Osteoblast (primary cell): ENCODE data around the gene DCC. TPM values are rescaled to one million over a fixed set of nuclear protein-coding genes. Genes with fewer than 3 reads are reported as not detected.

Experiments
- DNase-seq: peaks from one replicate; pipeline ENCODE4 v3.0.0; 2011; ENCODE audit warnings: low spot score, mixed read lengths; ENCODE audit not compliant: insufficient read length; ENCODE audit errors: missing footprints
- H2AFZ ChIP-seq: 2 replicates; pipeline ENCODE4 v1.6.0; 2011; ENCODE audit warnings: mild to moderate bottlenecking, low read length
- H3K27ac ChIP-seq: 2 replicates; pipeline ENCODE4 v1.5.1; 2011; ENCODE audit warnings: mild to moderate bottlenecking, low read depth, low read length, moderate library complexity
- H3K27me3 ChIP-seq: 2 replicates; pipeline ENCODE4 v1.6.0; 2012; ENCODE audit warnings: mild to moderate bottlenecking, control low read depth, inconsistent platforms, low read length, moderate library complexity; ENCODE audit not compliant: insufficient read depth
- H3K36me3 ChIP-seq: 2 replicates; pipeline ENCODE4 v1.5.1; 2011; ENCODE audit warnings: mild to moderate bottlenecking, low read length, control low read depth, moderate library complexity; ENCODE audit not compliant: insufficient read depth
- H3K4me1 ChIP-seq: 2 replicates; pipeline ENCODE4 v1.5.1; 2011; ENCODE audit warnings: mild to moderate bottlenecking, low read length, control low read depth, moderate library complexity; ENCODE audit not compliant: insufficient read depth
- H3K4me2 ChIP-seq: 2 replicates; pipeline ENCODE4 v1.6.0; 2011; ENCODE audit warnings: mild to moderate bottlenecking, low read length; ENCODE audit not compliant: insufficient read depth
- H3K4me3 ChIP-seq: fragments of 200-600 bp; sonication (generic); 3 replicates; pipeline ENCODE4 v1.5.1; 2012; ENCODE audit warnings: mild to moderate bottlenecking, low read length, inconsistent platforms; ENCODE audit not compliant: insufficient read depth
- H3K79me2 ChIP-seq: 2 replicates; pipeline ENCODE4 v1.6.0; 2012; ENCODE audit warnings: mild to moderate bottlenecking, low read length, control low read depth, inconsistent platforms; ENCODE audit not compliant: insufficient read depth
- H3K9me3 ChIP-seq: 2 replicates; pipeline ENCODE4 v1.5.1; 2011; ENCODE audit warnings: low read depth, low read length, control low read depth
- H4K20me1 ChIP-seq: 2 replicates; pipeline ENCODE4 v1.6.0; 2012; ENCODE audit warnings: mild to moderate bottlenecking, low read length, control low read depth; ENCODE audit not compliant: insufficient read depth
- total RNA-seq: library from RNA; depleted of rRNA; stranded (reverse); fragments of >200 nt; gene quantifications from 2 replicates; pipeline ENCODE4 v1.2.3, GENCODE V29; 2012
- TF ChIP-seq, protein P1 (sequence below): IDR thresholded peaks from 2 replicates; pipeline ENCODE4 v1.5.1; 2011; ENCODE audit warnings: mild to moderate bottlenecking, low read depth, low read length, moderate library complexity; ENCODE audit errors: extremely low read depth

DCC gene
- total RNA-seq, 1 donor, result not detected

DNA sequence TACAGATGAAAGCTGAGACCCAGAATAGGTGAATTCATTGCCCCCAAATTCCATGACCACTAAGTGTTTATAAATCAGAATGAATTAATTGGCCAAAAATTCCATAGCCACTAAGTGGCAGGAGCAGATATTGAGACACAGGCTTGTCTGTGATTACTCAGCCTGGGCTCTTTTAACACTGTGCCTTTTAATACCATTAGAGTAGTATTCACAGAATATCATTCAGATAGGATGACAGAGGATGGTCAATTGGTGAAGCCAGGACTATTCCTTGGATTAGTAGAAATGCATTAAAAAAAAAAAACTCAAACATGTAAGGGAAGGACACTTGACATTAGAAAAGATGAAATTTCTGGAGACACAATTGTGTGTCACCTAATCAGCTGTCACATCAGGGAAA is 698.6 kb downstream of the DCC start:
- no peak for DNase-seq
- no peaks in the 10 kb centered on the region for H3K79me2 ChIP-seq
- H3K4me3 ChIP-seq, result no peak overlapping the region
- H3K4me1 ChIP-seq, result no peaks in the 10 kb centered on the region
- H3K4me2 ChIP-seq, result no peak overlapping the region
- no peak overlapping the region for H3K27ac ChIP-seq
- no peak overlapping the region for H2AFZ ChIP-seq
- no peaks in the 10 kb centered on the region for H3K27me3 ChIP-seq
- no peaks in the 10 kb centered on the region for H4K20me1 ChIP-seq
- no peaks in the 10 kb centered on the region for H3K9me3 ChIP-seq
- TF ChIP-seq, protein P1, sequence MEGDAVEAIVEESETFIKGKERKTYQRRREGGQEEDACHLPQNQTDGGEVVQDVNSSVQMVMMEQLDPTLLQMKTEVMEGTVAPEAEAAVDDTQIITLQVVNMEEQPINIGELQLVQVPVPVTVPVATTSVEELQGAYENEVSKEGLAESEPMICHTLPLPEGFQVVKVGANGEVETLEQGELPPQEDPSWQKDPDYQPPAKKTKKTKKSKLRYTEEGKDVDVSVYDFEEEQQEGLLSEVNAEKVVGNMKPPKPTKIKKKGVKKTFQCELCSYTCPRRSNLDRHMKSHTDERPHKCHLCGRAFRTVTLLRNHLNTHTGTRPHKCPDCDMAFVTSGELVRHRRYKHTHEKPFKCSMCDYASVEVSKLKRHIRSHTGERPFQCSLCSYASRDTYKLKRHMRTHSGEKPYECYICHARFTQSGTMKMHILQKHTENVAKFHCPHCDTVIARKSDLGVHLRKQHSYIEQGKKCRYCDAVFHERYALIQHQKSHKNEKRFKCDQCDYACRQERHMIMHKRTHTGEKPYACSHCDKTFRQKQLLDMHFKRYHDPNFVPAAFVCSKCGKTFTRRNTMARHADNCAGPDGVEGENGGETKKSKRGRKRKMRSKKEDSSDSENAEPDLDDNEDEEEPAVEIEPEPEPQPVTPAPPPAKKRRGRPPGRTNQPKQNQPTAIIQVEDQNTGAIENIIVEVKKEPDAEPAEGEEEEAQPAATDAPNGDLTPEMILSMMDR, result no peak
- no peaks in the 10 kb centered on the region for H3K36me3 ChIP-seq

GRCh38 chr18:53040286-53040685 is 700.3 kb downstream of the DCC start:
- no peaks in the 10 kb centered on the region for H3K27me3 ChIP-seq
- no peaks in the 10 kb centered on the region for H4K20me1 ChIP-seq
- no peak overlapping the region for H3K27ac ChIP-seq
- H2AFZ ChIP-seq, result no peak overlapping the region
- H3K4me2 ChIP-seq, result no peak overlapping the region
- H3K79me2 ChIP-seq, result no peaks in the 10 kb centered on the region
- no peaks in the 10 kb centered on the region for H3K9me3 ChIP-seq
- no peak for DNase-seq
- no peak overlapping the region for H3K4me3 ChIP-seq
- H3K4me1 ChIP-seq, result no peaks in the 10 kb centered on the region
- TF ChIP-seq, protein P1, result no peak
- H3K36me3 ChIP-seq, result no peaks in the 10 kb centered on the region

DNA sequence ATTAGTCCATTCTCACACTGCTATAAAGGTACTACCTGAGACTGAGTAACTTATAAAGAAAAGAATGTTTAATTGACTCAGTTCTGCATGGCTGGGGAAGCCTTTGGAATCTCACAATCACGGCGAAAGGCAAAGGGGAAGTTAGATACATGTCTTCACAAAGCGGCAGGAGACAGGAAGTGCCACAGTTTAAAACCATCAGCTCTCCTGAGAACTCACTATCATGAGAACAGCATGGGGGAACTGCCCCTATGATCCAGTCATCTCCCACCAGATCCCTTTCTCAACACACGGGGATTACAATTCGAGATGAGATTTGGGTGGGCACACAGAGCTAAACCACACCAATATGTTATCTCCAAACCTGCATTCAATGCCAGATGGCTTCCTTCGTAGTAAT is 716.1 kb downstream of the DCC start:
- peaks cover 3% of the 10 kb centered on the region for H3K9me3 ChIP-seq
- H2AFZ ChIP-seq, result no peak overlapping the region
- no peaks in the 10 kb centered on the region for H3K36me3 ChIP-seq
- H3K4me1 ChIP-seq, result no peaks in the 10 kb centered on the region
- H3K27me3 ChIP-seq, result no peaks in the 10 kb centered on the region
- no peak overlapping the region for H3K27ac ChIP-seq
- H4K20me1 ChIP-seq, result no peaks in the 10 kb centered on the region
- no peak overlapping the region for H3K4me2 ChIP-seq
- no peak for DNase-seq
- TF ChIP-seq, protein P1, result no peak
- no peak overlapping the region for H3K4me3 ChIP-seq
- H3K79me2 ChIP-seq, result no peaks in the 10 kb centered on the region

DNA sequence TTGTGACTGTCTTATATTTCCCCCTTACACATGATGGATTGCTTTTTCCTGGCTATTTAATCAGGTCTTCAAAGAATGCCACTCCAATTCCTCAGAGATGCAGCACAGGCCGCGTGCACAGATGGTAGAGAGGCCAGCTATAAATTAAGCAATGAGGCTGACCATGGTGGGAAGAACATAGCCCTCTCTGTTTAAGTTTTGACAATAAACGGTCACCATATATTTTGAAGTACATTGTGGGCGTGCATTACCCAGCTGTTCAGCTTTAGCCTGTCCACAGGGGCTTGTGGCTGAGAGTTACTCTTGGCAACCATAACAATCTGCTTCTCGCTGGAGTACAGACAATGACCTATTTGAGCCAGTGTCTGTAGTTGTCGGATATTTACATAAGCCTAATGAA is 730.8 kb downstream of the DCC start:
- H3K27me3 ChIP-seq, result no peaks in the 10 kb centered on the region
- no peak overlapping the region for H2AFZ ChIP-seq
- H3K4me3 ChIP-seq, result no peak overlapping the region
- no peak for DNase-seq
- no peaks in the 10 kb centered on the region for H3K36me3 ChIP-seq
- no peaks in the 10 kb centered on the region for H3K79me2 ChIP-seq
- H4K20me1 ChIP-seq, result no peaks in the 10 kb centered on the region
- H3K9me3 ChIP-seq, result peaks cover 5% of the 10 kb centered on the region
- TF ChIP-seq, protein P1, result no peak
- no peak overlapping the region for H3K27ac ChIP-seq
- no peaks in the 10 kb centered on the region for H3K4me1 ChIP-seq
- no peak overlapping the region for H3K4me2 ChIP-seq
